HG03565 (cell line): Measurements from ENCODE around the gene KLF7.

Source experiments
- ATAC-seq: cut with Tn5 transposase; IDR thresholded peaks from one replicate; pipeline ENCODE4 v1.9.1; 2021; ENCODE audit warnings: mild to moderate bottlenecking, moderate library complexity; ENCODE audit not compliant: unreplicated experiment

KLF7 gene

DNA sequence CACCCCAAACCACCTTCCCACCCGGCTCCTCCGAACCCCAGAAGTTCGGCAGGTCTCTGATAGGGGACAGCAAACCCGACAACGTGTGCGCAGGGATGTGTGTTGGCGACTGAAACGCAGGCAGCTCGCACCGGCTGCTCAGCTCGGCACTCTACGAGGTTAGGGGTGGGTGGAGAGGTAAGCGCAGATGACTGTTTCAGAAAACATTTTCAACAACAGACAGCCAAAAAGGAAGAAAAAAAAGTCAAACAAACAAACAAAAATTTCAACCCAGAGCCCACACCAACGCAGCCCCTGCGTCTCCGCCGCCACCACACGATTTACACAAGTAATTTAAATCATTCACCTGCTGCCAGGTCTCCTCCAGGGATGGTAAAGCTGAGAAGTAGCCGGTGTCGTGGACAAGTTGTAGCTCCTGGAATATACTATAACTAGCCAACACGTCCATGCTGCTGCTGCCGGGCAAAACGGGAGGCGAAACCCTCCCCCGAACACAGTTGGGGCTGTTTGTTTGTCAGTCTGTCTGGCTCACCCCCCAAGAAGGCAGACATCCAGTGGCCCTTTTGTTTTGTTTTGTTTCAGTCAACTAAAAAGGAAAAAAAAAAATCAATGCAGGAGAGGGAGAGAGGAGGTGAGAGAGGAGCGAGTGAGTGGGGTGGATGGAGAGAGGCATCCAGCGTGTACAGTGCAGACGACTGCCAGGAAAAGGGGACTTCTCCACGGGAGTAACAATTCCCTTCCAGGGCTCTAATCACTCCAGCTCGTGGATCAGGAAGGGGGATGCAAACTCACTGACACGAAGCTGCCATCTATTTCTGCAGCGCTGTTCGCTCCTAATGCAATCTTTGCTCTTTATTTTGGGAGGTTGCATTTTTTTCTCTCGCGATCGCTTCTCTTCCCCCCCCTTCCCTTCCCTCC lies at the start of gene KLF7:
TSS of gene KLF7 (minus strand) at position 828 of the 918 bp plus-strand sequence. CDS start at position 448, 380 bp downstream.
- no peak for ATAC-seq

DNA sequence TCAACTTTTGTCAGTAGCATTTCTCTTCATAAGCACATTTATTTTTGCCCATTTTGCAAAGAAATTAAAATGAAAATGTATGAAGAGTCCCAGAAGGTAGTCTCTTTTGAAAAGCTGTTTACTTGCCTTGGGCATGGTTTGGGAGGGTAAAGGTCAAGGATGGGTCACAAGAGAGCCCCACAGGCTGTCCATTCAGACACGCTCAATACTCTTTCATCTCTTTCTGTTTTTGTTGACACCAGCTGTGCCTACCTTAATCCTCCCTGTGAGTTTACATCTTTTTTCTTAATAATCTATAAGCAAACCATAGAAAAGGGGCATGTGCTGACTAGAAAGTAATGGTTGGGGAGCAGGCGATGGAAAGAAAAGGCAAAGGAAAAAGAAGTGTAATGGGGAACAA lies 49.6 kb upstream of the KLF7 start:
- no peak for ATAC-seq

DNA sequence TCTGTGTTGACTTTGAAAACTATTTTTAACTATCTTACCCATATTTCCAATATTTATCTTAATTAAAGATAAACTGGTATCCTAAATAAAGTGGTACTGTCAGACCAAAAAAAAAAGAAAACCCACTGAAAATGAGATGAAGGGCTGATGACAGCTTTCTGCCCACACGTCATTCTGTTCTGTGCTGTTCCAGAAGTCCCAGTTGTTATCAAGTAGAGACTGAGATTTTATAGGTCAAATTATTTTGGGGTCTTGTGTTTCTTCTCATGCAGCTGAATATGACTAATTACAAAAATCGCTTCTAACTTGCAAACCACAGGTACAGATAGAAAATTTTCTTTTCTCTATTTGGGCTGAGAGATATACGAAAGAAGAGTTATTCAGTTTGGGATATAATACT lies 48.7 kb upstream of the KLF7 start:
- no peak for ATAC-seq

DNA sequence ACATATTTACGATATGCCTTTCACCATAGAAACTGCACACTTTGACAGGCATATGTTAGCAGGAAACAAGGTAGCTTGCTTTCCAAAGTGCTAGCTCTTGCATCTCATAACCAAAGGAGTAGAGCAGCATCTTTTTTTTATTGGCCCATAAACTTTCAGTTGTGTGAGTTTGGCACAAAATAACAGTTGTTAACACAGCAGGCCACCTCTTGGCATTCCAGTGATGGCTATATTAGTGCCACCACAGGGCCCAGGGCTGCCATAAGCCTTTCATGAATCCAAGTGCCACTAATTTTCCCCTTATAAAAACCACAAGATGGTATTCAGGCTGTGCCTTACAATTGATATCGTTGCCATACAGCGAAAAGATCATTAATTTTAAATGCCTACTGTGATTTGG lies 40.3 kb upstream of the KLF7 start:
- no peak for ATAC-seq

DNA sequence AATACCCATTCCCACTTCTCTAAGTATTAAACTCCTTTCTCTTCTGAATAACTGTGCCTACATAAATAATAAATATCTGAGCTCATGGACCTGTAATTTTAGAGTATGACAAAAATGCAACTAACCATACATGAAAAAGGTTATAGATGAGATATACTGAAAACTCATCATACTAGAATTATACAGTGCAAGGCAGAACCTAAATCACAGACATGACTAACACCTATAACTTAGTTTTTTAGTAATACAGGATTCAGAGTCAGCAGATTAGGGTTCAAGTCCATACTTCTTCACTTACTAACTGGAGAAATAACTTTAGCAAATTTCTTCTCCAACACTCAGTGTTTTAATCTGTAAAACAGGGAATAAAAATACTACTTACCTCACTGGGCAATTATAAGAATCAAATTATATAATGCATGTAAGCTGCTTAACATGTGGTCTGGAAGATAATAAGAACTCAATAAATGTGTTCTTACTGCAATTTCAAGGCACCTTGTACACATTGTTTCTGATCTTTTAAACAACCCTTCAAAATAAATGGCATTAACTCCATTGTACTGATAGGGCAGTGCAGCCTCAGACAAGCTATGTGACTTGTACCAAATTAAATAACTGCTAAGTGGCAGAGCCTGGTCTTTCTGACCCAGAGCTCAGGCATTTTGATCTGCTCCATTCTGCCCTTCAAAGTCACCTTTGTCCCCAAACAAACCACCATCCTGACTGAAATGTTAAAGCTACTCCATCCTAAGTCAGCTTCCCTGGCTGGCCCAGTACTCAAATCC lies 39.6 kb upstream of the KLF7 start:
- no peak for ATAC-seq

DNA sequence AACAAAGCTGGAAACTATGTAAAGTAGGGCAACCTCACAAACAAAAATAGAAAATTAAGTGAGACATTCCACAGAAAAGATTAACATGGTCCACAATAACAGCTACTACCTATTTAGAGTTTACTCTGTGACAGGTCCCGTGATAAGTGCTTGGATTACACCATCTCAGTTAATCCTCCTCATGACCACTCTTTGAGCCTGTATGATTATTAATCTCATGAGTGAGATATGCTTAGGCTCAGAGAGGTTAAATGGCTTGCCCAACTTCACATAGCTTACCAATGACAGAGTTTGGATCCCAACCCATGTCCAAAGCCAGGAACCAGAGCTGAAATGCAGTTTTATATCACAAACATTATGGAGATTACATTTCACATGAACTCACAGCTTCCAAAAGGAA lies 37.3 kb upstream of the KLF7 start:
- no peak for ATAC-seq

DNA sequence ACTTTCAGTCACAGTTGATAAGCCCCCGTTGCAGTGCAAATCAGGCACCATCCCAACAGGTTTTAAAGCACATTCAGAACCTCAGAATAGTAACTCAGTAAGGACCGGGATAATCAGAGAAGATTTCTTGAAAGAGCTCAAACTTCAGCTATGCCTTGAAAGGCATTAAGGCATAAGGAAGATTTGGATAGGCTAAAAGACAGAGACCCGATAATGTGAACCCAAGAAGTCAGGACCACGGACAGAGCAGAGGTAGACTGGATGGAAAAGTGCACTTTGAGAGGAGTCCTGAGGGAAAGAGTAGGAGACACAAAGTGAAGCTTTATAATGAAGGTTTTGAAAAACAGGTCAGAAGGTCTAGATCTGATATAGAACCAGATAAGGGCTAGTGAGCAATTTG lies 36.9 kb upstream of the KLF7 start:
- ATAC-seq, result no peak

DNA sequence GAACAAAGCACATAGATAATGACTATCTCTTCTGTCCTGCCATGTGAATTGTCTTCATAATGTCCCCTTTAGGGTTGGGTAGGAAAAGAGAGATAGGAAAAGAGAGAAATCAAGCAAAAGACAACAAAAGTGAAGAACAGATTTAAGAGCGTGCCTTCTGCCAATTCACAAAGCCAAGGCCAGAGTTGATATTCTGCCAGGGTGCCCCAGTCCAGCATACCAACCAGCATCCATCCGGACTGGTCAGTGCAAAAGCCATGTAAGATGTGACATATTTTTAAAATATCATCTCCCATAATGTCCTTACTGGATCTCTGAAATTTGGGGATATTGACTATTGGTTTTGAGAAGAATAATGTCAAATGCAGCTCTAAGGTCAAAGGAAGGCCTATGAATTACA lies 35.7 kb upstream of the KLF7 start:
- no peak for ATAC-seq

DNA sequence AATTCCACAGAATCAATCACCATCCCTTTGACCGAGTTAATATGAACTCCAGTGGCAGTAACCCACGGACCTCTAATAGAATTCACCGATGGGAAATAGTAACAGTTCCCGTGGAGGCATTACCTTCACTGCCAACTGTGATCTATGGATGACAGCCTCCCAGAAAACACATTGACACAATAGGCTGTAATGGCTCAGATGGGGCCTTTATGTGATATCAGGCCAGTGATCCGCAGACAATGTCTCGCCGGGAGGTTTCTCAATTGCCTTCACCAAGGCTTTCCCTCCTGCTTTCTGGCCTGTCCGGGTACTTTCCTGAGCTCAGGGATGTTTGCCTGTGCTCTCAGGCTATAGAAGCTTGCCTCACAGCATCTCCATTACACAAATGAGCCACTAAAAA lies 34.4 kb upstream of the KLF7 start:
- no peak for ATAC-seq

DNA sequence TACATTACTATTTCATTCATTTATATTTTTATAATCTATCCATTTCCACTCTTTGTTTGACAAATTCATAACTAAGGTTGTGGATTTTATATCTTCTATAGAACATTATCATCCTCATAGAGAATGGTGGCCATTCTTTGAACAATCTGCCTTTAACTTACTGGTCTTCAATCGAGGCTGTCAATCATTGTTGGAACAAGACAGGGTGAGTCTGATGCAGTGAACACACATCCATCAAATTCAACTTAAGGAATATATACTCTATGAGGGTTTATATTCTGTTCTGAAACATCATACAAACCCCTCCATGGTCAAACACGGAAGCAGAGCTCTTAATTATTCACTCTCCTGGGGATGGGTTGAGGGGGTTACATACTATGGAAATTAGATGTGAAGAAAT lies 28.3 kb upstream of the KLF7 start:
- no peak for ATAC-seq

DNA sequence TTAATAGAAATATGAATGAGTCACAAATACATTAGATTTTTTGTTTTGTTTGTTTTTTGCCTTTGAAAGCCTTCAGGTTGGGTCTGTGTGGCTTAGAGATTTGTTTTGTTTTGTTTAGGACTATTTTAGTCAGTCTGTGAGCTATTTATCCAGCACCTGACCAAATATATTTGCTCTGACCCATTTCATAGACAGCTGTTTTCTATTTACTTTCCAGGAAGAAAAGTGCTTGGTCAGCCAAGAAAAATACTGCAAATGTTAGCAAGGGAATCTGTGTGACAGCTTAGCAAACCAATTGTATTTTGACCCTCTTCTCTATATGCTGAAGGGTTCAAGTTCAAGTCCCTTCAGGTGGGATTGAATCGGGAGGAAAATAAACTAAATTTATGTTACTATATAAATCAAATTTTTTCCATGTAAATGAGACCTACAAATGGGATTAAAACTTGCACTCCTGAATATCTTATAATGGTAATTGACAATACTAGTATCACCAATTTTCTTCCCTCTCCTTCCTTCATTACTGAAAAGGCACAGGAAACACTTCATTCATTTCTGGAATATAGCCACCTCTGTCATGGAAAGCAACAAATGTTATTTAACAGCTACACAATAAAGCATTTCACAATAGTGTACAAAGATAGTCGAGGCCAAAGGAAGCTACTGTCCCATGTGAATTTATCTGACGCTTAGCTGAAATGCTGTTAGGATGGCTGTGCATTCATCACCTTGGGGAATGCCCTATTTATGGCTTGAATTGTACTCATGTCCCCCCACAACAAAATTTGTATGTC lies 23.1 kb upstream of the KLF7 start:
- no peak for ATAC-seq

DNA sequence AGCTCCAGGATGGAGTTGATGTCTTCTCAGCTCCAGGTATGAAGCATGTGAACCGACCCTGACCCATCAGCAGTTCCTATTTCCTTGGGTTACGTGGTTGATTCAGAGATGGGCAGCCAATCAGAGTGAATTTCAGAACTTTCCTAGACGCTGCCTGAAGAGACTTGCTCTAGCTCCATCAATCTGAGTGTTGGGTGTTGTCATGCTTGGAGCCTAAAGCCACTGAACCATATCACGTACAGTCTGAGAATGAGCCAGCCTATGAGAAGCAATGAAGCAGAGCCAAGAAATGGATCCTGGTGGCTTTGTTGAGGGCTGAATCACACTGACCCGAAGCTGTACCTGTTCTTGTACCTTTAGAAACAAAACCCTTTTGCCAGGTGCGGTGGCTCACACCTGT lies 19.6 kb upstream of the KLF7 start:
- no peak for ATAC-seq

DNA sequence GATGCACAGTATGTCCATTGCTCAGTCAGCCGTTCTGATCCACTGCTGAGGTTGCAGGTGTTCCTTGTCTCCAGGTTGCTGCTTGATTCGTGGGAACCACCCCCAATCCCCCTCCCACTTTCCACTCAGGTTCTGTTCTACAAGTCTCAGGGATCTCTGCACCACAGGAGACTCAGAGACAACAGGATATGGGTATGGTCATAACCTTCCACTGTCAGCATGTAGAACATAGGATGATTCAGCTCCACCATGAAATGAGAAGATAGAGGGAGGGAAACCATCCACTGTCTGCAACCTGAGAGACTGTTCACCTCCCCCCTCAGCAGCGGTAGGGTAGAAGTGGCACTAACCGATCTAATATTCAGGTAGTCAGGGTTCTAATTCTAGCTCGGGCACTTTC lies 19.0 kb upstream of the KLF7 start:
- ATAC-seq, result no peak

DNA sequence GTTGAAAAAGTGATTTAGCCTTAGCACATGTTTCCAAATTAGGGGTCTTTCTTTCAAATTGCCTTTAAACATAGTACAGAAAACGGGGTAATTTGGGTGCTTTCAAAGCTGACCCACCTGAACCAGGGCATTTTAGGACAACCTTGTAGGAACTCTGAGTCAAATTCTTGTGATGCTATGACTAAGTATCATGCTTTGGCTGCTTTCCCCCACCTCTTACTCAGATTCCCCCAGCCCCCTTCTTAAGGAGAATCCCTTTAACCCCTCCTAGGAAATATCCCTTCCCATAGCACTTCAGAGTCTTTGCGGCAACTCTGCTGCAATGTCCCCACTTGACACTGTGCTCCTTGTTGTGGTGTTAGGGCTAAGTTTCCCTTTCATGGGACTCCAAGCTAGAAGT lies 18.6 kb upstream of the KLF7 start:
- no peak for ATAC-seq

DNA sequence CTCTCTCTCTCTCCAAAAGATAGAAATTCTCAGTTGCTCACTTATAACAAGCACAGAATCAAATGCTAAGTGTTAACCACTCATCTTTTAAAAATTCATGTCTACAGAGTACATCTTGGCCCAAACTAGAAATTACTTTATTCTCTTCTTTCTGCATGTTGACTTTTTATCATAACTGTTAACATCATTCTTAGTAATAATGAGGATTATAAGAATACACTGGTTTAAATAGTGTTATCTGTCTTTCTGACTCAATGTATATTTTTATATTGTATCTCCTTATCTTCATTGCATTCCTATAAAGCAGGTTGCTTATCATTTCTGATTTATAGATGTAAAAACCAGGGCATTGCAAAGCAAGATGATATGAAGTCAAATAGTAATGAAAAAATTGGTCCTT lies 17.8 kb upstream of the KLF7 start:
- no peak for ATAC-seq

DNA sequence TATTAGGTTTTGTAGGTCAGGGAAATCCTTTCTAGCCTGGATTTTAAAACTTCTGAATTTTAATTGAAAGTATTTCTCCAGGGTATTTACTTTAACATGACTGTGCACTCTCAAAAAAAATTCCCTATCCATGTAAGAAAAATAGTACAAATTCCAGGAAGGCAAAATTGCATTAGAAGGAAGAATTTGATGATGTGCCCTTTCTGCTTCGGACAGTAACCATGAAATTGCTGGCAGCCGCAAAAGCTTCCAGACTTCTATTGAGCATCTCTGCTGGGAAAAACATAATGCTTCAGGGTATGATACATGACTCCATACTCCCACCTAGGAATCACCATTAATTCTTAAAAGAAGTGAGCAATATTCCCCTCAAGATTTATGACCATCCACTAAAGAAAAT lies 17.2 kb upstream of the KLF7 start:
- no peak for ATAC-seq

DNA sequence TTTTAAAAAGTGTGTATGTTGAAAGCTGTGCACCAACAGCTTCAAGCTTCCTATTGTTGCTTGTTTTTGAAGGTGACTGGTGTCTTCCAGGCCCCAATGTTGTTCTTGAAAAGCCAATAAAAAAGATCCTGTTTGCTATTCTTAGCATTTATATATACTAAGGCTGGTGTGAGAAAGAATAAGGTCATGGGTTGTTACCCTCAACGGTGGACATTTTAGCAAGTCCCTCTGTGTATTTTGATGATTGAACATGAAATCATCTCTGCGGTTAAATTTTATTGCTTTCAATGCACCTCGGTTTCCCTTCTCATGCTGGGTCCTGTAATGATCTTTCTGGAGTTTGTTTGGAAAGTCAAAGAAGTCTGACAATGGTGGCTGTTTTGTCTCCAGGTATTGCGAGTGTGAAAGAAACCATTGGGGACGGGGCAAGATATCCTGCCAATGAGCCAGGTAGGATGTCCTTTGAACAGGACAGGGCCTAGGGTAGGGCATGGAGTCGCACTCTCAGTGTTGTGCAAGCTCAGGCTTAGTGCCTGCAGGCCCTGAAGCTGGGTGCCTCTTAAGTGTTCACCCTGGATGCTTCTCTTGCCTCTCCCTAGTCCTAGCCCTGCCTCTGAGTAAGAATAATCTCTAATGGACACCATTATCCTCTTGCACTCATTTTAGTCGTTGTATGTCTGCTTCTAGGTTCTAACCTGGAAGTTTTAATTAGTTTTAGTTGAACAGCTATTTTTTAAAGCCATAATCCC lies 16.0 kb upstream of the KLF7 start:
- ATAC-seq, result no peak

DNA sequence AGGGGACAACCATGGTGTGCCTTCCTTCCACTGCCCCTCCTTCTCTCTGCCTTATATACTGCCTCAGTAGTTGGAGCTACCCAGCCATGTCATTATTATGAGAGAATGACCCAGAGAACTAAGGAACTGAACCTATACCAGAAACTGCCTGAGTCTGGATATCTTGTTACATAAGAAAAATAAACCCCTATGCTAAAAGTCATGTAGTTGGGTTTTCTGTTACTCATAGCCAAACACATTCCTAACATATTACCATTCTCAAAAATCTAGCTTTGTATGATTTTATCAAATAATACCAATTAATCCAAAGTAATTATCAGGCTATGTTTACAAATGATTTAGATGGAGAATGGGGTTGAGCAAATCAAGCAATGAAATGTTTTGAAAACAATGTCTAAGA lies 15.0 kb upstream of the KLF7 start:
- no peak for ATAC-seq

DNA sequence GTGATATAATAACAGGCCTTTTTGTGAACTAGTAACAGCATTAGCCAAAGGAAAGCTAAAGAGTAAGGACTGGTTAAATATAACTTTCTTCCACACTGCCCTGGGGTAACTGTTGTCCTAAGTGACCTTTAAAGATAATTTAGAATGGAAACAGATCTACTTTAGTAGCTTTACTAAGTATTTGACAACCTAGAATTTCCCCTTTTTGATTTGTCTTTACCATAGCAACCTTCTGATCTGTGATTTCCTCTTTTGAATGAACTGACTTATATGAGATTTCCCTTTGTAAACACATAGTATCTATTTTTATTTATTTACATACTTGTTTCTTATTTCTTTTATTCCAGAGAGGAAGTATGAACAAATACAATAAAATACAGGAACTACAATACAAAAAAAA lies 10.5 kb upstream of the KLF7 start:
- ATAC-seq, result no peak

DNA sequence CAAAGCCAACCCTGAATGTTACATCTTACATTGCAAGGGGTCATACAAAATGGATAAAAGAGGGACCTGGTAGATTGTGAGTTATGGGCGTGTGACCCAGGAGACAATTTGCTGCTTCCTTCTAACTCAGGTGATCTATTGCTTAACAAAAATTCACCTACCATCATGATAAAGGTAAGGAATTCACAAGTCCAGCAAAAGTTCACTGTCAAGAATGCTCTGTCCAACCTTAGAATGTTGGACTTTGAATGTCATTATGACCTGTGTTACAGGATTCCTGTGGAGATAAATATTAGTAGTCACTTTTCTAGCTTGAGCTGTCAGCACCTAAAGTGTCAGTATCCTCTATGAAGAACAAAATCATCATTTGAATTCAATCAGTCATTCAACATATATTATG lies 7.9 kb upstream of the KLF7 start:
- no peak for ATAC-seq
